HG02981 (cell line): ENCODE measurements around the gene OVCA2.

Experiments used
- ATAC-seq: cut with Tn5 transposase; IDR thresholded peaks from one replicate; pipeline ENCODE4 v1.9.1; 2021; ENCODE audit warnings: mild to moderate bottlenecking, moderate library complexity; ENCODE audit not compliant: unreplicated experiment

OVCA2 gene

DNA sequence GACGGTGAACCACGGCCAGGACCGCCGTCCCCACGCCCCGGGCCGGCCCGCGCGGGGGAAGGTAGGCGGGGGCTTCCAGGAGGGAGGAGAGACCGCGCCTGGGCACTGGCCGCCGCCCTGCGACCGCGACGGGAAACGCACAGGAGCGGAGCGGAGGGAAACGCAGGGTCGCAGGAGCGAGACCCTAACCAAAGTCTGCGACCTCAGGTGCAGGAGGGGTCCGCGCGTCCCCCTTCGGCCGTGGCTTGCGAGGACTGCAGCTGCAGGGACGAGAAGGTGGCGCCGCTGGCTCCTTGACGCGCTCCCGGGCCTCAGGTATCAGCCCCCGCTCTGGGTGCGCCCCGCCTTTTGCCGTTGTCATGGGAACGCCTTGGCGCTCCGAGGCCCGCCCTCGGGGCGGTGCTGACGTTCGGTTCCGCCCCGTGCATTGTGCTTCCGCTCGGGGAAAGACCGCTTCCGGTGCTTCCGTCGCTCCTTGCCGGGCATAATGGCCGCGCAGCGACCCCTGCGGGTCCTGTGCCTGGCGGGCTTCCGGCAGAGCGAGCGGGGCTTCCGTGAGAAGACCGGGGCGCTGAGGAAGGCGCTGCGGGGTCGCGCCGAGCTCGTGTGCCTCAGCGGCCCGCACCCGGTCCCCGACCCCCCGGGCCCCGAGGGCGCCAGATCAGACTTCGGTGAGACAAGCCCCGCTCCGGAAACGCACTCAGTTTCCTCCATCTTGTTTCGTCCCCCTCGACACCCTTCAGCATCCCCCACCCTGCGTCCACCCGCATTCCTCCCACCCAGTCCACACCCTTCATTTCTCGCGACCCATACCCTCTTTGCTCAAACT is at the start of gene OVCA2:
OVCA2 (plus strand) TSS at position 462 of the 829 bp plus-strand sequence; CDS start at position 488, 26 bp downstream.
- peak; percentile 87 for ATAC-seq

DNA sequence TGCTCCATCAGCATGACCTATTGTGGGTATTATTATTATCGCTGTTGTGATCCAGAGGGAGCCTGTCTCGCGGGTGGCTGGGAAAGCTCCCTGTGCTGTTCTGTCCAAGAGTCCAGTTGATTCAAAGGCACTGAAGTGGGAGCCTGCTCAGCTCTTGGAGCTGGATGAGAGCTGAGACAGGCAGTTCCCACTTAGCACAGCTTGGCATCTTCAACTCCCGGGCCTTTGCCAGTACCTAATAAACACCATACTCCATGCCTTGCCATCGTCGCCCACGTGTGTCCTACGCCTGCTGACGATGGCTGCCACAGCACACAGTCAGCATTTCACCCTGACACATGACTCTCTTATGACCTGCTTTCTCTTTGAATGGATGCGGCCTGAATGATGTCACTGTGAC is 49.3 kb upstream of the OVCA2 start:
- ATAC-seq: no peak

DNA sequence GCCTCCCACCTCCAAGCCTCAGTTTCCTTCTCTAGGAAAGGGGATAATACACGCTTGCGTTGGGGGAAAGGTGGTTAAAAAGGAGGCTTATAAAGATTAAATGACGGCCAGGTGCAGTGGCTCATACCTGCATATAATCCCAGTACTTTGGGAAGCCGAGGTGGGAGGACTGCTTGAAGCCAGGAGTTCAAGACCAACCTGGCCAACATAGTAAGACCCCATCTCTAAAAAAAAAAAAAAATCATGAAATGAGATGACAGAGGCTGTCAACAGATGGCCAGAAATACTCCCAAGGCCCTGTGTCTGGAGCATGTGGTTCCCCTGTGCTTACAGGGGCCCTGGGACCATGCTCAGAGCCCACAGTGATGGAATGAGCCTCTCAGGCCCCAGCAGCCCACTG is 47.1 kb upstream of the OVCA2 start:
- no peak for ATAC-seq

DNA sequence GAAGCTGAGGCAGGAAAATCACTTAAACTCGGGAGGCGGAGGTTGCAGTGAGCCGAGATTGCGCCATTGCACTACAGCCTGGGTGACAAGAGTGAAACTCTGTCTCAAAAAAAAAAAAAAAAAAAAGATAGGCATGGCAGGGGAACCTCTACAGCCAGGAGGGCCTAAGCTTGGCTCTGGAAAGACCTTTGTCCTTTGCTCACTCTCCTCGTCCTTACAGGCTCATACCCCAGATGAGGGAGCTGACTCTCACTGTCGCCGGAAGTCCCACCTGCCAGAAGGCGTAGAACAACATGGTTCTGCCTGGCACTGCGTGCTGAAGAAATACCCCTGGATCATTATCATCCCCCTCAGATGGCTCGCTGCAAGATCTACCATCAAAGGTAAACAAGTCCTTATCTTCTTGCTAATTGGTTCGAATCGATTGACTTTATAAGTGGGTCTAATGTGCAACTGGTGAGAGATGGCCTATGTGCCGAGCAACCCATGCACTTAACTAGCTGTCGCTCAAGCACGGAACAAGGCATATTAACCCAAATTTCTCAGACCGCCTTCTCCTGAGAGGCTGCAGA is 46.4 kb upstream of the OVCA2 start:
- no peak for ATAC-seq

- no peak for ATAC-seq
Observed at GRCh38 chr17:1995907-1996799, 45.7 kb upstream of the OVCA2 start.

DNA sequence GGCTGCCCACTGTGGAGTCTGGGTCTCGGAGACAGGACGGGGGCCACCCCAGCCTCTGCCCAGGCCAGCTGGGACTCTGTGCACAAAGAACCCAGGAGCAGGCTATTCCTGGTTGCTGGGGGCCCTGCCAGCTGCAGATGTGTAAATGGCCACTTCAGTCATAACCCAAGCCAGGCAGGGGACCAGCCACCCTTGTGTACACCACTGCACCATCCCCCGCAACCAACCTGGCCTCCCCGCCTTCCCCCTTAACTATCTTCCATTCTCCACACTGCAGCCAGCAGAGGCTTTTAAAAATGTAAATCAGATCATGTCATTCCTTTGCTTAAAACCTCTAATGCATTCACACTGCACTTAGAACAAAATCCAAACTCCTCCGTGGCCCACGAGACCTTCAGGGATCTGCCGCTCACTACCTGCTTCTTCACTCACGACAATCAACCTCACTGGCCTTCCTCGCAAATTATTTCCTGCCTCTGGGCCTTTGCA is 45.0 kb upstream of the OVCA2 start:
- ATAC-seq: no peak

GRCh38 chr17:1997289-1997926 is 44.4 kb upstream of the OVCA2 start:
- no peak for ATAC-seq

DNA sequence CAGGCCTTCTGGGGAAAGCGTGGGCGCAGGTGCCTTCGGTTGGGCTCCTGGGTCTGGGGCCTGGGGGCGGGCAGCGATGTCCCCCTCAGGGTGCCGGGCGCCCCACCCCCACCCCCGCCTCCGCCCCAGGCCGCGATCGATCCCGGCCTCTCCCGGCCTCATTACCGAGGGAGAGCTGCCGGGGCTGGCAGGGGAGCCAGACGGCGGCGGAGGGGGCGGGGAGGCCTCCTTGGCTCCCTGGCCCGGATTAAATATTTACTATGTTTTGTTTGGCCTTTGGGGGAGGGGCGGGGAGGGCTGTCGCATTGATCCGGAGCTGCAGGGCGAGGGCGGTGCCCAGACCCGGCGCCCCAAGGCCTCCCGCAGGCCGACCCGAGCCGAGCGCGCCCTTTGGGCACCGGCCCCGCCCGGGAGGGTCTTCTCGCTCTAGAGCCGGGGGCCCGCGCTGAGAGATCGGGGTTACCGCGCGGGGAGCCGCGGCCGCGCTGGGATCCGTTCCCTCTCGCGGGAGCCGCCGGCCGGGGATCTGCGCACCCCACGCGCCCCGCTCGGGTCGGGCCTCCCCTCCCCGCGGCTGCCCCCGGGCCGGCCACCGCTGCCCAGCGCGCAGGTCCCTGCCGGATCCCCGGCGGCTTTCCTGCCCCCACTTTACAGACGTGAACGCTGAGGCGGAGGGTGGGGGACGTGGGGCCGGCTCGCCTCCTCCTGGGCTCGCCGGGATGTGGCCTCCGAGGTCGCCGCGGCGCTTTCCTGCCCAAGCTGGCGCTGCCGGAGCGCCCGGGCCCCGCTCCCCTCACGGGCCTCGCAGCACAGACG is 43.7 kb upstream of the OVCA2 start:
- no peak for ATAC-seq

GRCh38 chr17:1999557-2000251 is 42.1 kb upstream of the OVCA2 start:
- no peak for ATAC-seq

DNA sequence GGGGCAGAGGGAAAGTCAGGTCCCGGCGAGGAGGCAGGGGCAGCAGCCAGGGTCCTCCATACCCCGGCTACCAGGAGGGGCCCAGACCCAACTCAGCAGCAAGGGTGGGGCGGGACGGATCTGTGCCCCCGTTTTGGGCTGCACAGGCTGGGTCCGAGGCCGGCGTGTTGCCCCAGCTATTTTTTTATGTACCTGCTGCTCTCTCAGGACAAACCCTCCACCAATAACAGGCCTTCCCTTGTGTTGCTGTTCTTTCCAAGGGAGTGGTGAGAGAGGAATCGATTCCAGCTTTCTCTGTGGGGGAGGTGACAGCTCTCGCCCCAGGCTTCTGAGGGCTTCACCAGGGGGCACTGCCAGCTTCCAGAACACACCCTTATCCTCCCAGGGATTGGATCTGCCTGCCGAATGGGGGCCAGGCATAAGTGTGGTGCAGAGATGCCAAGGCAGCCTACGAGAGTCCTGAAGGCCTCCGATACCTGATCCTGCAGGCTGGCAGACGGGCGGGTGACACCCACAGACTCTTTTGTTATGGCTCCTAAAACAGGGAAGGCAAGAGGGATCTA is 39.0 kb upstream of the OVCA2 start:
- ATAC-seq: no peak

DNA sequence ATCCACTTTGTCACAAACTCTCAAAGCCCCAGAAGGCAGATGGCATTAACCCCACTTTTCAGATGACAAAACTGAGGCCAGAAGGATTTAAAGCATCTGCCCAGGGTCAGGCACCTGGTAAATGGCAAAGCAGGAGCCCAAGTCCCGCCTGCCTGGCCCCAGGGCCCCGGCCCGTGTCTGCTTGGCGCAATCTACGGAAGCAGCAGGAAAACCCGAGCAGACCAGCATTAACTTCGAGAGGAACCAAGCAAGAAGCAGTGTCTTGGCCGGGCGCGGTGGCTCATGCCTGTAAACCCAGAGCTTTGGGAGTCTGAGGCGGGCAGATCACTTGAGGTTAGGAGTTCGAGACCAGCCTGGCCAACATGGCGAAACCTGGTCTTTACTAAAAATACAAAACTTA is 38.3 kb upstream of the OVCA2 start:
- ATAC-seq: no peak

DNA sequence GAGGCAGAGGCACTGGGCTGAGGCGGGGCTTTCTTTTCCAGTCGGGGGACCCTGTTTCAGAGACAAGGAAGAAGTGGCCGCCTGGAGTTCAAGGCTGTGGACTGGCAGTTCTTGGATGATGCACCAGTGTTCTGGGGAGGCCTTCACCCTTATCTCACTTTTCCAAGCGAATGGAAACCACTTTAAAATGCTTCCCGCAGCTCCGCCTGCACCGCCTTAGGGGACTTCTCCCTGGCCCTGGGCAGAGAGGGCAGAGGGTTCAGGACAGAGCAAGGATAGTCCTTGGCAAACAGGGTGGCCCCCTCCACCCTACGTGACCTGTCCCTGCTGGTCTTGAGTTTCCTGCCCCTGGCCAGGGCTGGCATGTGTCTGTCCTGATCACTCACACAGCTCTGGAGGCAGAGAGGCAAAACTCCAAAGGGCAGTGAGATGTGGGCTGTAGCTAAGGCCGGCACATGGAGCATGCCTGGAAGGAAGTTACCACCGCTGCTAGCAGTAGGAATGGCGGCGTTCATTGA is 37.3 kb upstream of the OVCA2 start:
- no peak for ATAC-seq

GRCh38 chr17:2008332-2009126 is 33.3 kb upstream of the OVCA2 start:
- no peak for ATAC-seq

DNA sequence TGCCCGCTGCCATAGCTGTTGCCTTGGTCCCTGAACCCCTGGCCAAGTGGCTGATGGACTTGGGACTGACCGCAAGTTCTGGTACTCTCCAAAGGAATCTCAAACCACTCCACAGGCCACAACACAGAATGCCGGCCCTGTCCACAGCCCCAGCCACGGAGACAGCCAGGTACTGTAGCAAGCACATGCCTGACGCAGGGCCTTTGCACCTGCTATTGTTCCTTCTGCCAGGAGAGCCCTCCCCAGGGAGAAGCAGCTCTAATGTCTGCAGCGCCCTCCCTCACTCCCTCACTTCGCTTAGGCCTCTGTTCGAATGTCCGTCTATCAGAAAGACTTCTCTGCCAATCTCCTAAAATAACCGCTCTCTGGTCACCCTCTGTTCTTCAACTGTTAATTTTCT is 32.1 kb upstream of the OVCA2 start:
- ATAC-seq: no peak

DNA sequence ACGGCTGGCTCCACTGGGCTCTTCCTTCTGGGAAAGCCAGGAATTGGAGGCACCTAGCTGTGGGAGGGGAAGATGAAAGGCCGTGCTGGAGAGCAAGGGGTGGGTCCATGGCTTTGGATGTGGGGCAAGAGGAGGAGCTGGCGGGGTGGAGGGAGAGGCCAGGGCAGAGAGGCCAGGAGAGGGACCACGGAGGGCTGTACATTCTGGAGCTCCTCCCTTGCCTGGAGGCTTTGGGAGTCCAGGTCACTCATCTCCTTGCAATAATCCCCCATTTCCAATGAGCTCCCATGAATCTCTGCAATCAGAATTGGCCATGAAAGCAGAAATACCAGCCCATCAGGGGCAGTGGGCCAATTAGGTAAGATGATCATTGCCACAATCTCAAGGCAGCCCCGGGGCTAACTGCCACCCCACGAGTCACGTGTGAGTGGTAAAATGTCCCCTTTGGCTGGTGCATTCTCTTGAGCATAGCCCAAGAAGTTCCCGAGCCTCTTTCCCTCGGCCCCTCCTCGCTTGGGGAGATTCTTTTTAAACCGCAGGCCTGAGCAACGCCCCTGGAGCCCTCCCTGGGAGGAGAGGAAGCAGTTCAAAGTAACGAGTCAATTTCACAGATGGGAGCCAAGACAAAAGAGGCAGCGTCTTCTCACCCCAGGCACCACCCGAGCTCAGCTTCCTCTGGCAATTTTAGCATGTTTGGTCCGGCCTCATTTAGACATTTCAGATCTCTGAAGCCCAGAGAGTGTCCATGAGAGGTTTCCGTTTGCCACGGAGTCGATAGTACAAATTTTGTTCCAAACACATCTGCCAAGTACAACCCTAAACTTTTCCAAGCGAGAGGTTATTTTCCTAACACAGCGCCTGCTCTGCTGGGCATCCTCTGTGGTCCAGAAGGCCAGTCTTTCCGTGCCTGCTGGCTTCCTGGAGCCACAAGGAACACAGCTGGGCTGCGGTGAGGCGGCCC is 30.1 kb upstream of the OVCA2 start:
- ATAC-seq: no peak

- ATAC-seq: no peak
Observed at GRCh38 chr17:2012499-2012898, 29.3 kb upstream of the OVCA2 start.
